ENCODE data around the gene LRIG1. TPM values are rescaled to one million over a fixed set of nuclear protein-coding genes. Genes with fewer than 3 reads are reported as not detected.

LRIG1 gene
- total RNA-seq, 4 donors from 2014 or later = 42.3 to 152 (median 66.1) TPM

GRCh38 chr3:66487465-66487864 is 13.4 kb downstream of the LRIG1 start:
- TF ChIP-seq CTCF (IDR thresholded peaks at IDR 0.05; ENCODE audit: low read depth) = no peak

- no peak for TF ChIP-seq CTCF (IDR thresholded peaks at IDR 0.05; ENCODE audit: low read depth)
Measured at GRCh38 chr3:66486646-66487045, 14.2 kb downstream of the LRIG1 start.

GRCh38 chr3:66486202-66486601 is 14.6 kb downstream of the LRIG1 start:
- TF ChIP-seq CTCF (IDR thresholded peaks at IDR 0.05; ENCODE audit: low read depth) = no peak

GRCh38 chr3:66485291-66485968 is 15.4 kb downstream of the LRIG1 start:
- TF ChIP-seq CTCF (IDR thresholded peaks at IDR 0.05; ENCODE audit: low read depth) = no peak

- TF ChIP-seq CTCF (IDR thresholded peaks at IDR 0.05; ENCODE audit: low read depth) = no peak
Measured at GRCh38 chr3:66484106-66484844, 16.5 kb downstream of the LRIG1 start.

- no peak for TF ChIP-seq CTCF (IDR thresholded peaks at IDR 0.05; ENCODE audit: low read depth)
Measured at GRCh38 chr3:66483409-66483906, 17.4 kb downstream of the LRIG1 start.

- no peak for TF ChIP-seq CTCF (IDR thresholded peaks at IDR 0.05; ENCODE audit: low read depth)
Measured at GRCh38 chr3:66483006-66483405, 17.8 kb downstream of the LRIG1 start.

Measured in subcutaneous adipose tissue (tissue), 4 donors.